ENCODE results near the gene MAST4. TPM values are rescaled to one million over a fixed set of nuclear protein-coding genes. Genes with fewer than 3 reads are reported as not detected.

MAST4 gene
- total and polyA plus RNA-seq, 2 of the 13 experiments (the other 11 are each of a cell fraction or from before 2014, with no cell fraction given), result 3.4 to 3.7 TPM

- TF ChIP-seq ZNF503 (CRISPR knock-in tag; IDR thresholded peaks at IDR 0.05), result no peak
These were observed 292.4 kb downstream of the MAST4 start (continued) for GRCh38 chr5:66888613-66889012.

GRCh38 chr5:66889056-66889455, 292.9 kb downstream of the MAST4 start:
- H3K27me3 ChIP-seq (ENCODE audit: control insufficient read depth in 1 of 2, insufficient read depth in 2 of 2, low read length in 2 of 2), result no peaks in the 10 kb centered on the region
- no peak for DNase-seq (ENCODE audit: low spot score)
- intact Hi-C loops (cut with micrococcal nuclease; ENCODE audit: unreplicated experiment), result no loop called here
- H3K36me3 ChIP-seq (replicated peaks in 1 of 2; ENCODE audit: control insufficient read depth in 1 of 2, insufficient read depth in 2 of 2, low read length in 2 of 2), result no peaks in the 10 kb centered on the region
- no peaks in the 10 kb centered on the region for H3K9me3 ChIP-seq (ENCODE audit: low read length)
- FAIRE-seq, result no peak
- H3K79me2 ChIP-seq (ENCODE audit: insufficient read depth, low read length), result no peaks in the 10 kb centered on the region
- H3K27ac ChIP-seq (ENCODE audit: extremely low read length, insufficient read depth, low read length), result no peak overlapping the region
- no peak for ATAC-seq
- no peaks in the 10 kb centered on the region for H3K4me1 ChIP-seq (ENCODE audit: insufficient read depth, low read length)
- TF ChIP-seq DRAP1 (CRISPR knock-in tag; IDR thresholded peaks at IDR 0.05), result no peak
- no peak for TF ChIP-seq ZBTB39 (CRISPR knock-in tag; IDR thresholded peaks at IDR 0.05)
- no peak overlapping the region for H2AFZ ChIP-seq (ENCODE audit: low read length)
- no peak overlapping the region for H3K9ac ChIP-seq (ENCODE audit: insufficient read depth, low read depth, low read length)
- H3K4me2 ChIP-seq (ENCODE audit: low read depth, low read length), result no peak overlapping the region
- ChIA-PET POLR2A (no interaction called here), CTCF (ENCODE audit: low intra/inter-chr PET ratio, low total read pairs) (no interaction called here)
- 4% methylated on average over 4 of the region's 4 CpGs for WGBS (ENCODE audit: low lambda C conversion rate)
- no peaks in the 10 kb centered on the region for H4K20me1 ChIP-seq (ENCODE audit: insufficient read depth, low read length)
- no peak overlapping the region for H3K4me3 ChIP-seq (replicated peaks in 1 of 3; ENCODE audit: insufficient read depth in 1 of 3, low read depth in 2 of 3, low read length in 3 of 3)
- BruUV-seq (replicated peaks), result no TSS peak
- in situ Hi-C loops (cut with HindIII; ENCODE audit: extremely low pct_ligation_motif_present, low pct_unique_long_range_greater_than_20kb), result no loop called here

Measured in HepG2 (cell line).